ENCODE measurements around the gene IFNK. TPM values are rescaled to one million over a fixed set of nuclear protein-coding genes. Genes with fewer than 3 reads are reported as not detected.

Gene IFNK
- total RNA-seq, 5 donors from 2014 or later (not counting 1 experiment from before 2014, with no cell fraction given), result not detected

DNA sequence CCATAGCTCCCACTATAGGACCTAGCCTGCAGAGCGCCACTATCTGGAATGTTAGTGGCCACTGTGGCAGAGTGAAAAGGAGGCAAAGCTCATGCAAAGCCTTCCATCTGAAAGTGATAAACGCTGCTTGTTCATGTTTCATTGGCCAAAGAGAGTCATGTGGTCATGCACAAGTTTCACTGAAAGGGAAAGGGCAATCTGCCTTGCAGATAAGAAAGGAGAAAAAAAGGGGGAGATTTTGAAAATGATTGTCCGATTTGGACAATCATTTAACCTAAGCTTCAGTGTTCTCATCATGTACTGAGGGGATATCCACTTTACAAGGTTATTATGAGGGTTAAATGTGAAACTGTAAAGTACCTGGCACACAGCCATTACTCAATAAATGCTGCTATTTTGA, 14.6 kb downstream of the IFNK start:
- H3K4me3 ChIP-seq (ENCODE audit: control insufficient read depth in 1 of 2, extremely low read depth in 1 of 2, low read length in 1 of 2), result no peak overlapping the region
- Mint-ChIP-seq H3K9me3 (no peaks in the 10 kb centered on the region), H3K27ac (no peak overlapping the region), H3K4me3 (no peak overlapping the region), H3K4me1 (peaks cover 0 to 2% (median 0%) of the 10 kb centered on the region in 3 donors), H3K36me3 (peaks cover 36% of the 10 kb centered on the region), H3K27me3 (no peaks in the 10 kb centered on the region)
- no peaks in the 10 kb centered on the region for H3K27me3 ChIP-seq (replicated peaks in 1 of 2; ENCODE audit: control insufficient read depth in 2 of 2, extremely low read depth in 1 of 2, insufficient read depth in 2 of 2, low read length in 1 of 2)
- ATAC-seq (replicated peaks in 1 of 4) (no peak), DNase-seq (no peak)
- no peak overlapping the region for H3K27ac ChIP-seq (ENCODE audit: low read length)
- no peaks in the 10 kb centered on the region for H3K4me1 ChIP-seq (ENCODE audit: control insufficient read depth in 1 of 2, extremely low read depth in 1 of 2, insufficient read depth in 2 of 2, low read length in 2 of 2)
- H3K36me3 ChIP-seq (ENCODE audit: control insufficient read depth in 2 of 2, extremely low read depth in 1 of 2, insufficient read depth in 1 of 2, low read length in 1 of 2), result peaks cover 3 to 5% of the 10 kb centered on the region in 2 donors
- CTCF ChIA-PET, result interaction anchor here in 1 of 2 donors (0.7 kb wide), 1 partner anchor 8 kb away, joined by 3 read pairs; no protein-coding TSS in a partner anchor
- H3K9me3 ChIP-seq, result no peaks in the 10 kb centered on the region
- 97% methylated on average over 3 of the region's 3 CpGs for WGBS (ENCODE audit: insufficient coverage)
- POLR2A ChIA-PET, result no interaction called here

DNA sequence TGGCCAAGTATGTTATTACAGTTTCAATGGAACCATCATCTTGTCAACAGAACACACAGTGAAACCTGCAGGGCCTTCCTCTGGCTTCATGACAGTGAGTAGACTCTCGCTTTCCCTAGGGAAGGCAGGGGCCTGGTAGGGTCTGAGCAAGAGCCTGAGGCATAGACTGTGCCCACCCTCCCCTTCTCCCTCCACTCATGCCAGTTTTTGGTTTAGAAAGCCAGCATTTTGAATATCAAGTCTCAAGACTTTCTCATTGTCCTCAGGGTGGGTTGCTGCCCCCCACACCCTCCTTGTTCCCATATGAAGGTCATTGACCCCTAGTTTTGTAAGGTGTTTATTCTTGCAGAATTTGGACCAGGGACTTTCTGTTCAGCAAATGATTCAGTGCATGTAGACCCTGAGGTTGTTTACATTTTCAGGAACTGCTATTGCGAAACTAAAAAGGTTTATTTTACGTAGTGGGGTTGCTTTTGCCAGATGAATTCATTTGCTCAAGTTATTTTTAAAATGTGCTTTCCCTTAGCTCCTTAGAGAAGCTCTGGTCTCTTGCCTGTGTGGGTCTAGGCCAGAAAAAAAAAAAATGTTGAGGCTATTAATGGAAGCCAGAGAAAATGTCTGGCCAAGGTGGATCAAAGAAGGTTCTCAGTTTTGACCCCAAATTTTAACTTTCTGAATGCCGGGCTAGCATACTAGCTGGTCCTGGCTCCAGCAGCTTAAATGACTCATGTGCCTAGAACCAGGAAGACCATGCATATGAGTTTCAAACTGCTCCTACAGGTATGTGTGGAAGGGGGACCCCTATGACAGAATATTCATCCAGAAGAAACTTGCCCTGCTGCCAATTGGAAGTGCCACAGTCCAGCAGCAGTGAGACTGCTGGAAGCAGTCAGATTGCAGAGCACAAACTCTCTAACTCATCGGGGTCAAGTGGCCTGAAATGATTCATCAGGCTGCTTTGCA, 15.7 kb downstream of the IFNK start:
- CTCF ChIA-PET, result interaction anchor here in 1 of 2 donors (0.9 kb wide), 1 partner anchor 207 kb away, joined by 3 read pairs; no protein-coding TSS in a partner anchor

DNA sequence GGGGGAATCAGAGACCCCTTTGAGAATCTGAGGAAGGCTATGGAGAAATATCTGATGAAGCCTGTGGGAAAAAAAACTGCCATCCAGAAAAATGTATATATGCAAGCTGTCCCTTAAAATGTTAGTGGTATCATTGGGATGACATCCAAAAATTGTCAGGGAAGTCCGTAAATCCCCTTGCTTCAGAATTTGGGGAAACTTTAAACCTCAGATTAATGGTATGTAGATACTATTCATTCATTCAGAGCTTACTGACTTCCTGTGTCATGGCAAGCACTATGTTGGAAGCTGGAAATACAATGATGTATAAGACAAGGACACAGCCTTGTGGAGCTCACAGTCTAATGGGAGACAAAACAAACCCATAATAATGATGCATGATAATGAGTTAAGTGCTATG, 16.4 kb downstream of the IFNK start:
- WGBS (ENCODE audit: insufficient coverage), result no CpG with 5 or more reads among the region's 1 CpG
- ChIA-PET POLR2A (no interaction called here), CTCF (interaction anchor here in 1 of 2 donors (0.9 kb wide), 1 partner anchor 208 kb away, joined by 3 read pairs; no protein-coding TSS in a partner anchor)
- no peaks in the 10 kb centered on the region for H3K4me1 Mint-ChIP-seq
- no peaks in the 10 kb centered on the region for H3K9me3 ChIP-seq
- no peaks in the 10 kb centered on the region for H3K27me3 ChIP-seq (replicated peaks in 1 of 2; ENCODE audit: control insufficient read depth in 2 of 2, extremely low read depth in 1 of 2, insufficient read depth in 2 of 2, low read length in 1 of 2)
- H3K36me3 Mint-ChIP-seq, result peaks cover 42% of the 10 kb centered on the region
- ATAC-seq (replicated peaks in 1 of 4), result no peak
- peaks cover 3 to 5% of the 10 kb centered on the region in 2 donors for H3K36me3 ChIP-seq (ENCODE audit: control insufficient read depth in 2 of 2, extremely low read depth in 1 of 2, insufficient read depth in 1 of 2, low read length in 1 of 2)
- H3K27ac Mint-ChIP-seq, result no peak overlapping the region
- no peaks in the 10 kb centered on the region for H3K9me3 Mint-ChIP-seq
- no peak overlapping the region for H3K4me3 Mint-ChIP-seq
- no peak overlapping the region for H3K27ac ChIP-seq (ENCODE audit: low read length)
- no peak for DNase-seq
- no peaks in the 10 kb centered on the region for H3K27me3 Mint-ChIP-seq
- no peaks in the 10 kb centered on the region for H3K4me1 ChIP-seq (ENCODE audit: control insufficient read depth in 1 of 2, extremely low read depth in 1 of 2, insufficient read depth in 2 of 2, low read length in 2 of 2)
- H3K4me3 ChIP-seq (ENCODE audit: control insufficient read depth in 1 of 2, extremely low read depth in 1 of 2, low read length in 1 of 2), result no peak overlapping the region

More for the DNA sequence above, 15.7 kb downstream of the IFNK start:
- no peaks in the 10 kb centered on the region for H3K9me3 Mint-ChIP-seq
- Histone ChIP-seq H3K9me3 (no peaks in the 10 kb centered on the region), H3K4me3 (ENCODE audit: control insufficient read depth in 1 of 2, extremely low read depth in 1 of 2, low read length in 1 of 2) (no peak overlapping the region), H3K36me3 (ENCODE audit: control insufficient read depth in 2 of 2, extremely low read depth in 1 of 2, insufficient read depth in 1 of 2, low read length in 1 of 2) (peaks cover 3 to 5% of the 10 kb centered on the region in 2 donors), H3K27me3 (replicated peaks in 1 of 2; ENCODE audit: control insufficient read depth in 2 of 2, extremely low read depth in 1 of 2, insufficient read depth in 2 of 2, low read length in 1 of 2) (no peaks in the 10 kb centered on the region), H3K4me1 (ENCODE audit: control insufficient read depth in 1 of 2, extremely low read depth in 1 of 2, insufficient read depth in 2 of 2, low read length in 2 of 2) (no peaks in the 10 kb centered on the region), H3K27ac (ENCODE audit: low read length) (no peak overlapping the region)
- no peak overlapping the region for H3K4me3 Mint-ChIP-seq
- WGBS (ENCODE audit: insufficient coverage), result 95% methylated on average over 2 of the region's 5 CpGs
- no peak overlapping the region for H3K27ac Mint-ChIP-seq
- H3K27me3 Mint-ChIP-seq, result no peaks in the 10 kb centered on the region
- no peaks in the 10 kb centered on the region for H3K4me1 Mint-ChIP-seq
- DNase-seq, result no peak
- H3K36me3 Mint-ChIP-seq, result peaks cover 44% of the 10 kb centered on the region
- no peak for ATAC-seq (replicated peaks in 1 of 4)
- POLR2A ChIA-PET, result no interaction called here

DNA sequence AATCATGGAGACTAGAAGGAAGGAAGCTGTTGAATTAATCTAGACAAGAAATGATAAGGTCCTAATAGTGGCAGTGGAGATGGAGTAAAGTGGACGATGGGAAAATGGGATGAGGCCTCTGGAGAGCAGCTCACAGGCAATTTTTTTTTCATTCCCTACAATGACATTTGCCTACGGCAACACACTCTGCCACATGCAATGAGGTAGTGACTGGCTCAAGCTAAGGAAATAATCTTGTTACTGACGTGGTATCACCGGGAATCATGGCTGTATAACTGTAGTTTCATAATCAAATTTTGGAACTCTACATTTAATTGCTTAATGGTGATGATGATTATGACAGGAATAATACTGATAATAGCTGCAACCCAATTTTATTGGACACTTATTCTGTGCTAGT, 17.6 kb downstream of the IFNK start:
- ATAC-seq (replicated peaks in 1 of 4) (no peak), DNase-seq (no peak)
- Mint-ChIP-seq H3K9me3 (no peaks in the 10 kb centered on the region), H3K36me3 (peaks cover 41% of the 10 kb centered on the region), H3K4me3 (no peak overlapping the region), H3K4me1 (no peaks in the 10 kb centered on the region), H3K27ac (no peak overlapping the region), H3K27me3 (no peaks in the 10 kb centered on the region)
- CTCF ChIA-PET, result interaction anchor here in 1 of 2 donors (1.1 kb wide), 1 partner anchor 9 kb away, joined by 3 read pairs; no protein-coding TSS in a partner anchor
- Histone ChIP-seq H3K27me3 (replicated peaks in 1 of 2; ENCODE audit: control insufficient read depth in 2 of 2, extremely low read depth in 1 of 2, insufficient read depth in 2 of 2, low read length in 1 of 2) (no peaks in the 10 kb centered on the region), H3K4me1 (ENCODE audit: control insufficient read depth in 1 of 2, extremely low read depth in 1 of 2, insufficient read depth in 2 of 2, low read length in 2 of 2) (no peaks in the 10 kb centered on the region), H3K4me3 (ENCODE audit: control insufficient read depth in 1 of 2, extremely low read depth in 1 of 2, low read length in 1 of 2) (no peak overlapping the region), H3K36me3 (ENCODE audit: control insufficient read depth in 2 of 2, extremely low read depth in 1 of 2, insufficient read depth in 1 of 2, low read length in 1 of 2) (peaks cover 0 to 7% of the 10 kb centered on the region in 2 donors), H3K27ac (ENCODE audit: low read length) (no peak overlapping the region), H3K9me3 (no peaks in the 10 kb centered on the region)
- POLR2A ChIA-PET, result no interaction called here
- WGBS (ENCODE audit: insufficient coverage), result no CpG with 5 or more reads among the region's 4 CpGs

DNA sequence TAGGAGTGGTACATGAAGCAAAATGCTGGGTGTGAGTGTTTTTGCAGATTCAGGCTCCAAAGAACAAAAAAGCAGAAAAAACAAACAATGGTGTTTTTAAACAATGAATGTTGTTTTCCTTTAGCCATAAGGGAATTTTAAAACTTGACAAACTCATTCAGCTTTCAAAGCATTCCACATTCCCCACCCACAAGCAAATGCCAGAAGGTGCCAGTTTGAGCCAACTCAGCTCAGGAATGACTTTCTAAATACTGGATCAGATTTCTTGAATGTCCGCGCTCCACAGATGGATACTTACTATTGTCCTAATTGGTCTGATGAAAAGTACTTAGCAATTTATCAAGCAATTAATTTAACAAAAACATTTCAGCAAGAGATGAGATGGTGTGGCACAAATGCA, 18.4 kb downstream of the IFNK start:
- H3K4me3 ChIP-seq (ENCODE audit: control insufficient read depth in 1 of 2, extremely low read depth in 1 of 2, low read length in 1 of 2), result no peak overlapping the region
- peaks cover 0 to 10% of the 10 kb centered on the region in 2 donors for H3K36me3 ChIP-seq (ENCODE audit: control insufficient read depth in 2 of 2, extremely low read depth in 1 of 2, insufficient read depth in 1 of 2, low read length in 1 of 2)
- no peaks in the 10 kb centered on the region for H3K27me3 ChIP-seq (replicated peaks in 1 of 2; ENCODE audit: control insufficient read depth in 2 of 2, extremely low read depth in 1 of 2, insufficient read depth in 2 of 2, low read length in 1 of 2)
- Mint-ChIP-seq H3K27me3 (no peaks in the 10 kb centered on the region), H3K4me3 (no peak overlapping the region), H3K36me3 (peaks cover 41% of the 10 kb centered on the region), H3K9me3 (no peaks in the 10 kb centered on the region), H3K4me1 (no peaks in the 10 kb centered on the region), H3K27ac (no peak overlapping the region)
- no peaks in the 10 kb centered on the region for H3K9me3 ChIP-seq
- ATAC-seq (replicated peaks in 1 of 4) (no peak), DNase-seq (no peak)
- WGBS (ENCODE audit: insufficient coverage), result no CpG with 5 or more reads among the region's 2 CpGs
- ChIA-PET CTCF (interaction anchor here in 1 of 2 donors (0.5 kb wide), 1 partner anchor 198 kb away, joined by 3 read pairs; no protein-coding TSS in a partner anchor), POLR2A (no interaction called here)
- H3K27ac ChIP-seq (ENCODE audit: low read length), result no peak overlapping the region
- H3K4me1 ChIP-seq (ENCODE audit: control insufficient read depth in 1 of 2, extremely low read depth in 1 of 2, insufficient read depth in 2 of 2, low read length in 2 of 2), result no peaks in the 10 kb centered on the region

DNA sequence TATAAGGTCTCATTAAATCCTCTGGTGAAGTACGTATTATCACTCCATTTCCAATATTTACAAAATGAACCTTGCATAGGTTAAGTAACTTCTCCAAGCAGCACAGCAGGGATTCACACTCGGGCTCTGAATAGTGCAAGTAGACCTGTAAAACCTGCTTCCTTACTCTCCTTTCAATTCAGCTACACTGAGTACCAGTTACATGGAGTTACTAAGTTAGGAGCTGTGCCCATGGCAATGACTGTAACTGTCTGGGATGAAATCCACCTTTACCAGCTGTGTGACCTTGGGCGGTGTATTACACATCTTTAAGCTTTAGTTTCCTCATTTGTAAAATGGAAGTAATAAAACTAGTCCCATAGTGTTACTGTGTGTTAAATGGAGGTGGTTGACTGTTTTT, 21.4 kb downstream of the IFNK start:
- ChIA-PET CTCF (interaction anchor here (1.1 to 2.9 kb wide), 3 partner anchors 12 to 213 kb away, joined by 3 to 14 read pairs (median 4); partner anchors contain the start of gene MOB3B (in 1 of the 2)), POLR2A (no interaction called here)
- ATAC-seq (replicated peaks in 1 of 4) (no peak), DNase-seq (no peak)
- Mint-ChIP-seq H3K27me3 (no peaks in the 10 kb centered on the region), H3K27ac (no peak overlapping the region), H3K4me3 (no peak overlapping the region), H3K4me1 (no peaks in the 10 kb centered on the region), H3K9me3 (no peaks in the 10 kb centered on the region), H3K36me3 (peaks cover 38% of the 10 kb centered on the region)
- H3K4me3 ChIP-seq (ENCODE audit: control insufficient read depth in 1 of 2, extremely low read depth in 1 of 2, low read length in 1 of 2), result no peak overlapping the region
- no peaks in the 10 kb centered on the region for H3K9me3 ChIP-seq
- H3K27ac ChIP-seq (ENCODE audit: low read length), result no peak overlapping the region
- WGBS (ENCODE audit: insufficient coverage), result no CpG with 5 or more reads among the region's 3 CpGs
- no peaks in the 10 kb centered on the region for H3K4me1 ChIP-seq (ENCODE audit: control insufficient read depth in 1 of 2, extremely low read depth in 1 of 2, insufficient read depth in 2 of 2, low read length in 2 of 2)
- H3K36me3 ChIP-seq (ENCODE audit: control insufficient read depth in 2 of 2, extremely low read depth in 1 of 2, insufficient read depth in 1 of 2, low read length in 1 of 2), result peaks cover 0 to 15% of the 10 kb centered on the region in 2 donors
- no peaks in the 10 kb centered on the region for H3K27me3 ChIP-seq (replicated peaks in 1 of 2; ENCODE audit: control insufficient read depth in 2 of 2, extremely low read depth in 1 of 2, insufficient read depth in 2 of 2, low read length in 1 of 2)

Measured in T-cell (primary cell).